Measurements from ENCODE around the gene FOXP1. TPM values are rescaled to one million over a fixed set of nuclear protein-coding genes. Genes with fewer than 3 reads are reported as not detected.

The FOXP1 gene
- total and polyA plus RNA-seq, 2 of the 13 experiments (the other 11 are each of a cell fraction or from before 2014, with no cell fraction given) = 40.4 to 59.0 TPM

DNA sequence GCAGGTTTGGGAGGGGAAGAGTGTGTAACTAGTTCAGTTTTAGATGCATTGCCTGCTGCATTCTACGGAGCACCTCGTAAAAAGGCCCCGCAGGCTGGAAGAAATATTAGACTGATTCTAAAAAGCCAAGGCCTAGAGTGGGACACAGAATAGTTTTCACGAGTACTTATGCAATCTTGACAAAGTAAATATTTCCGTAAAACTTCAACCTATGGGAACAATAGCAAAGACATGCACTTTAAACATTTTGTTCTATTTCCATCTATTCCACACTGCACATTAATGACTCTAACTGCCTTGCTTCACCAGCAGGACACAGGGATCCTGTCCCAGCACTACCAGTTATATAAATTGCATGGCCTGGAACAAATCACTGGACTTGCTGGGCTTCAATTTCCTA, 260.0 kb downstream of the FOXP1 start (continued):
- TF ChIP-seq RBAK (CRISPR knock-in tag; IDR thresholded peaks at IDR 0.05) (no peak), ZNF263 (CRISPR knock-in tag; IDR thresholded peaks at IDR 0.05) (no peak), MEIS2 (CRISPR knock-in tag; IDR thresholded peaks at IDR 0.05) (no peak), YEATS2 (CRISPR knock-in tag; IDR thresholded peaks at IDR 0.05; ENCODE audit: borderline replicate concordance) (no peak), ZSCAN31 (CRISPR knock-in tag; IDR thresholded peaks at IDR 0.05; ENCODE audit: low read depth) (peak; percentile 62; the same call in 1 of the 2 replicates), CEBPB (IDR thresholded peaks at IDR 0.05; ENCODE audit: borderline replicate concordance, low read depth, low read length) (peak; percentile 48; the same call in 1 of the 2 replicates), ERF (CRISPR knock-in tag; IDR thresholded peaks at IDR 0.05) (no peak), GFI1 (CRISPR knock-in tag; IDR thresholded peaks at IDR 0.05; ENCODE audit: borderline replicate concordance) (no peak), XBP1 (CRISPR knock-in tag; IDR thresholded peaks at IDR 0.05) (no peak), HOXA5 (CRISPR knock-in tag; IDR thresholded peaks at IDR 0.05) (no peak), ZNF713 (CRISPR knock-in tag; IDR thresholded peaks at IDR 0.05) (no peak), HNF1B (CRISPR knock-in tag; IDR thresholded peaks at IDR 0.05) (no peak), FOXP1 (IDR thresholded peaks at IDR 0.05) (no peak), FOXP1 (CRISPR knock-in tag; IDR thresholded peaks at IDR 0.05) (peak; percentile 23; the same call in 1 of the 2 replicates), TEAD2 (CRISPR knock-in tag; IDR thresholded peaks at IDR 0.05) (no peak), NFYC (CRISPR knock-in tag; IDR thresholded peaks at IDR 0.05) (no peak), FOXJ3 (CRISPR knock-in tag; IDR thresholded peaks at IDR 0.05; ENCODE audit: borderline replicate concordance) (no peak), SP140L (CRISPR knock-in tag; IDR thresholded peaks at IDR 0.05; ENCODE audit: borderline replicate concordance) (0 out of 2 replicates have a peak, but pooled peaks have one; percentile 8), PCBP1 (IDR thresholded peaks at IDR 0.05; ENCODE audit: borderline replicate concordance, low read depth, low read length) (no peak), ELF3 (CRISPR knock-in tag; IDR thresholded peaks at IDR 0.05) (peak; percentile 24; the same call in 1 of the 2 replicates), ZNF296 (CRISPR knock-in tag; conservative IDR thresholded peaks at IDR 0.05) (no peak), ZSCAN9 (CRISPR knock-in tag; IDR thresholded peaks at IDR 0.05; ENCODE audit: borderline replicate concordance) (0 out of 2 replicates have a peak, but pooled peaks have one; percentile 26), SPEN (CRISPR knock-in tag; IDR thresholded peaks at IDR 0.05; ENCODE audit: low read depth) (no peak), ZNF12 (CRISPR knock-in tag; IDR thresholded peaks at IDR 0.05) (no peak), MYPOP (CRISPR knock-in tag; IDR thresholded peaks at IDR 0.05) (no peak), GATAD1 (CRISPR knock-in tag; IDR thresholded peaks at IDR 0.05) (no peak)
- TF ChIP-seq, protein P1, sequence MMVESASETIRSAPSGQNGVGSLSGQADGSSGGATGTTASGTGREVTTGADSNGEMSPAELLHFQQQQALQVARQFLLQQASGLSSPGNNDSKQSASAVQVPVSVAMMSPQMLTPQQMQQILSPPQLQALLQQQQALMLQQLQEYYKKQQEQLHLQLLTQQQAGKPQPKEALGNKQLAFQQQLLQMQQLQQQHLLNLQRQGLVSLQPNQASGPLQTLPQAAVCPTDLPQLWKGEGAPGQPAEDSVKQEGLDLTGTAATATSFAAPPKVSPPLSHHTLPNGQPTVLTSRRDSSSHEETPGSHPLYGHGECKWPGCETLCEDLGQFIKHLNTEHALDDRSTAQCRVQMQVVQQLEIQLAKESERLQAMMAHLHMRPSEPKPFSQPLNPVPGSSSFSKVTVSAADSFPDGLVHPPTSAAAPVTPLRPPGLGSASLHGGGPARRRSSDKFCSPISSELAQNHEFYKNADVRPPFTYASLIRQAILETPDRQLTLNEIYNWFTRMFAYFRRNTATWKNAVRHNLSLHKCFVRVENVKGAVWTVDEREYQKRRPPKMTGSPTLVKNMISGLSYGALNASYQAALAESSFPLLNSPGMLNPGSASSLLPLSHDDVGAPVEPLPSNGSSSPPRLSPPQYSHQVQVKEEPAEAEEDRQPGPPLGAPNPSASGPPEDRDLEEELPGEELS (CRISPR knock-in tag; IDR thresholded peaks at IDR 0.05) = no peak
- TF ChIP-seq, protein P2, sequence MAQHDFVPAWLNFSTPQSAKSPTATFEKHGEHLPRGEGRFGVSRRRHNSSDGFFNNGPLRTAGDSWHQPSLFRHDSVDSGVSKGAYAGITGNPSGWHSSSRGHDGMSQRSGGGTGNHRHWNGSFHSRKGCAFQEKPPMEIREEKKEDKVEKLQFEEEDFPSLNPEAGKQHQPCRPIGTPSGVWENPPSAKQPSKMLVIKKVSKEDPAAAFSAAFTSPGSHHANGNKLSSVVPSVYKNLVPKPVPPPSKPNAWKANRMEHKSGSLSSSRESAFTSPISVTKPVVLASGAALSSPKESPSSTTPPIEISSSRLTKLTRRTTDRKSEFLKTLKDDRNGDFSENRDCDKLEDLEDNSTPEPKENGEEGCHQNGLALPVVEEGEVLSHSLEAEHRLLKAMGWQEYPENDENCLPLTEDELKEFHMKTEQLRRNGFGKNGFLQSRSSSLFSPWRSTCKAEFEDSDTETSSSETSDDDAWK (CRISPR knock-in tag; IDR thresholded peaks at IDR 0.05) = no peak
